Spleen (tissue), 7 donors: ENCODE measurements around the gene PCDH8.

Source experiments
- POLR2AphosphoS5 ChIP-seq, 3 donors: sonication (generic); formaldehyde crosslinking; IDR thresholded peaks; one replicate each; pipeline ENCODE4 v1.5.1; 2017; ENCODE audit warnings: antibody characterized with exemption in 3 of 3
- TF ChIP-seq, protein P1 (sequence below), 11 experiments: fragments of 200-600 bp in 7 of 11; fragments of 450-650 bp in 4 of 11; sonication (generic) in 4 of 11; IDR thresholded peaks in 8 of 11; conservative IDR thresholded peaks in 3 of 11; 1 replicate in 7 of 11; 2 replicates in 4 of 11; pipeline versions ENCODE4 v1.4.0 to v1.8.0; 2016 to 2021; ENCODE audit warnings: antibody characterized with exemption in 11 of 11, inconsistent platforms in 4 of 11, mild to moderate bottlenecking in 1 of 11
- donor health status: DM: no; HTN: no; CAD: no; lungs with moderate emphysema.
- donor health status: DM: no; HTN: no; CAD: no.
- donor health status: DM: no; HTN: no; CAD: no.

DNA sequence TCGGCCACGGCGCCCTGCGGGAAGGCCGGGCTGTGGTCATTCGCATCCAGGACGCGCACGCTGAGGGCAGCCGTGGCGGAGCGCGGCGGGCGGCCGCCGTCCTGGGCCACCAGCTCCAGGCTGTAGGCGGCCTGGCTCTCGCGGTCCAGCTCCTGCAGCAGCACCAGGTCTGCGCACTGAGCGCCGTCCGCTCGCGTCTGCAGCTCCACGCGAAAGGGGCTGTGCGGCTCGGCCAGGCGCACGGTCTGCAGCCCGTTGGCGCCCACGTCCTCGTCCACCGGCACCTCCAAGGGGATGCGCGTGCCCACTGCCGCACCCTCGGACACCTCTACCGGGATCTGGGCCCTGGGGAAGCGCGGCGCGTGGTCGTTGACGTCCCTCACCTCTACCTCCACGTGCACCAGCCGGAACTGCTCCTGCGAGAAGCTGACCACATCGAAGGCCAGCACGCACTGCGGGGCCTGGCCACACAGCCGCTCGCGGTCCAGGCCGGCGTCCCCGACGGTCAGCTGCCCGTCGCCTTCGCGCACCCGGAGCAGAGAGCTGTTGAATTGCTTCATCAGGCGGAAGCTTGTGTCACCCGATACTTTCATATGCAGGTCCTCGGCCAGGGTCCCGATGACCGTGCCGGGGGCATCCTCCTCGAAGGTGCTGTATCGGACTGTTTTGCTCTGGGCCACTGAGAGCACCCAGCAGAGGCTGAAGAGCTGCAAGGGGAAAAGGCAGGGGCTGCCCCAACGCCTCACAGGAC, 583 bp downstream of the PCDH8 start:
- TF ChIP-seq, protein P1, sequence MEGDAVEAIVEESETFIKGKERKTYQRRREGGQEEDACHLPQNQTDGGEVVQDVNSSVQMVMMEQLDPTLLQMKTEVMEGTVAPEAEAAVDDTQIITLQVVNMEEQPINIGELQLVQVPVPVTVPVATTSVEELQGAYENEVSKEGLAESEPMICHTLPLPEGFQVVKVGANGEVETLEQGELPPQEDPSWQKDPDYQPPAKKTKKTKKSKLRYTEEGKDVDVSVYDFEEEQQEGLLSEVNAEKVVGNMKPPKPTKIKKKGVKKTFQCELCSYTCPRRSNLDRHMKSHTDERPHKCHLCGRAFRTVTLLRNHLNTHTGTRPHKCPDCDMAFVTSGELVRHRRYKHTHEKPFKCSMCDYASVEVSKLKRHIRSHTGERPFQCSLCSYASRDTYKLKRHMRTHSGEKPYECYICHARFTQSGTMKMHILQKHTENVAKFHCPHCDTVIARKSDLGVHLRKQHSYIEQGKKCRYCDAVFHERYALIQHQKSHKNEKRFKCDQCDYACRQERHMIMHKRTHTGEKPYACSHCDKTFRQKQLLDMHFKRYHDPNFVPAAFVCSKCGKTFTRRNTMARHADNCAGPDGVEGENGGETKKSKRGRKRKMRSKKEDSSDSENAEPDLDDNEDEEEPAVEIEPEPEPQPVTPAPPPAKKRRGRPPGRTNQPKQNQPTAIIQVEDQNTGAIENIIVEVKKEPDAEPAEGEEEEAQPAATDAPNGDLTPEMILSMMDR (IDR thresholded peaks at IDR 0.05 in 8 of 11, conservative IDR thresholded peaks at IDR 0.05 in 3 of 11): no peak
- no peak for TF ChIP-seq POLR2AphosphoS5 (IDR thresholded peaks at IDR 0.05)
